ENCODE results near the gene C12orf57. TPM values are rescaled to one million over a fixed set of nuclear protein-coding genes. Genes with fewer than 3 reads are reported as not detected.

C12orf57 gene
- polyA plus RNA-seq, 2 of the 4 experiments (the other 2 are of a cell fraction) = 261 to 466 TPM

- TF ChIP-seq ELK1 (IDR thresholded peaks at IDR 0.05; ENCODE audit: low read depth, low read length) (no peak), MAFK (IDR thresholded peaks at IDR 0.05; ENCODE audit: partially characterized antibody) (no peak), HEYL (CRISPR knock-in tag; IDR thresholded peaks at IDR 0.05) (no peak), NPAS2 (CRISPR knock-in tag; IDR thresholded peaks at IDR 0.05; ENCODE audit: borderline replicate concordance) (peak; percentile 75; the same call in 1 of the 2 replicates), RARB (CRISPR knock-in tag; IDR thresholded peaks at IDR 0.05) (no peak), USF2 (IDR thresholded peaks at IDR 0.05) (peak; percentile 75), ZSCAN20 (CRISPR knock-in tag; IDR thresholded peaks at IDR 0.05) (no peak), HES2 (IDR thresholded peaks at IDR 0.05) (no peak)
Measured at GRCh38 chr12:6965026-6965661, 21.3 kb downstream of the C12orf57 start (continued).

GRCh38 chr12:6965714-6966113 lies 21.9 kb downstream of the C12orf57 start:
- ChIA-PET POLR2A (interaction anchor here (1.4 to 9.0 kb wide), 3 partner anchors 21 to 97 kb away, joined by 4 to 174 read pairs (median 7); partner anchors contain the start of genes C12orf57, LPCAT3 and RNU7-1), CTCF (interaction anchor here (1.3 to 11.2 kb wide), 11 partner anchors 11 to 147 kb away, joined by 3 to 354 read pairs (median 6); partner anchors contain the start of genes C12orf57, C1RL, PTPN6 and RNU7-1)
- ATAC-seq (no peak), FAIRE-seq (no peak), DNase-seq (ENCODE audit: low read depth in 1 of 2, low spot score in 1 of 2) (no peak)
- Histone ChIP-seq H3K4me3 (no peak overlapping the region), H3K4me2 (no peak overlapping the region), H3K9me3 (no peaks in the 10 kb centered on the region), H3K27ac (peak overlapping the region; percentile 29 to 99; a peak in 4 of 6 replicates), H3K4me1 (peaks cover 51% of the 10 kb centered on the region)
- TF ChIP-seq MAZ (IDR thresholded peaks at IDR 0.05; ENCODE audit: borderline replicate concordance, low read depth, low read length) = no peak
- no peak for TF ChIP-seq POLR2AphosphoS2 (conservative IDR thresholded peaks at IDR 0.05; ENCODE audit: low read length)
- WGBS (ENCODE audit: missing lambda C conversion rate) = 67% methylated on average over 4 of the region's 4 CpGs

GRCh38 chr12:6966351-6966750 lies 22.5 kb downstream of the C12orf57 start:
- WGBS (ENCODE audit: missing lambda C conversion rate) = 90% methylated on average over 7 of the region's 7 CpGs
- no peak overlapping the region for H3K4me3 ChIP-seq
- H3K9me3 ChIP-seq = no peaks in the 10 kb centered on the region
- ATAC-seq = no peak
- no peak for DNase-seq (ENCODE audit: low read depth in 1 of 2, low spot score in 1 of 2)
- POLR2A ChIA-PET = interaction anchor here (9.0 kb wide), 1 partner anchor 21 kb away, joined by 174 read pairs; the partner anchor contains the start of genes C12orf57 and RNU7-1
- H3K4me1 ChIP-seq = peaks cover 44% of the 10 kb centered on the region
- no peak overlapping the region for H3K27ac ChIP-seq
- no peak for FAIRE-seq
- H3K4me2 ChIP-seq = no peak overlapping the region
- no peak for TF ChIP-seq ZSCAN20 (CRISPR knock-in tag; IDR thresholded peaks at IDR 0.05)
- TF ChIP-seq PHF8 (IDR thresholded peaks at IDR 0.05; ENCODE audit: borderline replicate concordance, low read depth) = no peak
- no peak for TF ChIP-seq PBX3 (IDR thresholded peaks at IDR 0.05)
- TF ChIP-seq USF2 (IDR thresholded peaks at IDR 0.05) = no peak
- no peak for TF ChIP-seq HOXA7 (CRISPR knock-in tag; IDR thresholded peaks at IDR 0.05)
- TF ChIP-seq E2F6 (IDR thresholded peaks at IDR 0.05; ENCODE audit: borderline replicate concordance, low read depth) = no peak
- no peak for TF ChIP-seq SREBF2 (IDR thresholded peaks at IDR 0.05)
- TF ChIP-seq FOSL2 (IDR thresholded peaks at IDR 0.05) = no peak
- TF ChIP-seq FOSL2 (CRISPR knock-in tag; IDR thresholded peaks at IDR 0.05) = no peak
- TF ChIP-seq EHF (CRISPR knock-in tag; IDR thresholded peaks at IDR 0.05) = no peak
- TF ChIP-seq CEBPB (IDR thresholded peaks at IDR 0.05) = no peak
- no peak for TF ChIP-seq FOXS1 (CRISPR knock-in tag; IDR thresholded peaks at IDR 0.05)
- no peak for TF ChIP-seq NPAS2 (CRISPR knock-in tag; IDR thresholded peaks at IDR 0.05; ENCODE audit: borderline replicate concordance)
- TF ChIP-seq GATA3 (IDR thresholded peaks at IDR 0.05; ENCODE audit: borderline replicate concordance) = no peak
- no peak for TF ChIP-seq HOXB13 (CRISPR knock-in tag; IDR thresholded peaks at IDR 0.05; ENCODE audit: low read depth)
- CTCF ChIA-PET = interaction anchor here (0.8 to 11.2 kb wide), 9 partner anchors 14 to 147 kb away, joined by 3 to 354 read pairs (median 6); partner anchors contain the start of genes C12orf57, RNU7-1 and SPSB2

Measured in A549 (cell line).